ENCODE results near the gene E2F4.

DNA sequence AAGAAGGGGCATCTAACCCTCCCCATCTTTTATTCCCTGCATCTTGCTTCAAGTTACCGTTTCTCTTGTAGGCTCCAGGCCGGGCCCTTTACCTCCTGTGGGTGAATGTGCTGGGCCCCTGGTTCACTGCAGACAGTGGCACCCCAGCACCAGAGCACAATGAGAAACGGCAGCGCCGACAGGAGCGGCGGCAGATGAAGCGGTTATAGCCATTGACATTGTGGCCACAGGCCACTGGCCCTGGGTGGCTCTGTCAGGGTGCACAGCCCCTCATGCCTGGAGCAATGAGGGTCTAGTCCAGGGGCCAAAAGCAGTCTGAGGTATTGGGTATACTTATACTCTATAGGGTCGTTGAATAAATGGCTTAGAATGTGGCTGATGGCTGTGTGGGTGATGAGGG, 37.0 kb downstream of the E2F4 start:
- no peak for TF ChIP-seq TRIM24 (CRISPR knock-in tag; IDR thresholded peaks at IDR 0.05)
- no peak for TF ChIP-seq BHLHE40 (IDR thresholded peaks at IDR 0.05; ENCODE audit: low read length)
- no peak for TF ChIP-seq ZNF605 (CRISPR knock-in tag; IDR thresholded peaks at IDR 0.05)
- no peak for TF ChIP-seq CREB1 (IDR thresholded peaks at IDR 0.05)
- no peak for TF ChIP-seq CREB1 (CRISPR knock-in tag; IDR thresholded peaks at IDR 0.05)
- no peak for TF ChIP-seq ZBTB21 (CRISPR knock-in tag; IDR thresholded peaks at IDR 0.05)
- TF ChIP-seq ZSCAN29 (CRISPR knock-in tag; conservative IDR thresholded peaks at IDR 0.05) = no peak
- TF ChIP-seq, protein P1, sequence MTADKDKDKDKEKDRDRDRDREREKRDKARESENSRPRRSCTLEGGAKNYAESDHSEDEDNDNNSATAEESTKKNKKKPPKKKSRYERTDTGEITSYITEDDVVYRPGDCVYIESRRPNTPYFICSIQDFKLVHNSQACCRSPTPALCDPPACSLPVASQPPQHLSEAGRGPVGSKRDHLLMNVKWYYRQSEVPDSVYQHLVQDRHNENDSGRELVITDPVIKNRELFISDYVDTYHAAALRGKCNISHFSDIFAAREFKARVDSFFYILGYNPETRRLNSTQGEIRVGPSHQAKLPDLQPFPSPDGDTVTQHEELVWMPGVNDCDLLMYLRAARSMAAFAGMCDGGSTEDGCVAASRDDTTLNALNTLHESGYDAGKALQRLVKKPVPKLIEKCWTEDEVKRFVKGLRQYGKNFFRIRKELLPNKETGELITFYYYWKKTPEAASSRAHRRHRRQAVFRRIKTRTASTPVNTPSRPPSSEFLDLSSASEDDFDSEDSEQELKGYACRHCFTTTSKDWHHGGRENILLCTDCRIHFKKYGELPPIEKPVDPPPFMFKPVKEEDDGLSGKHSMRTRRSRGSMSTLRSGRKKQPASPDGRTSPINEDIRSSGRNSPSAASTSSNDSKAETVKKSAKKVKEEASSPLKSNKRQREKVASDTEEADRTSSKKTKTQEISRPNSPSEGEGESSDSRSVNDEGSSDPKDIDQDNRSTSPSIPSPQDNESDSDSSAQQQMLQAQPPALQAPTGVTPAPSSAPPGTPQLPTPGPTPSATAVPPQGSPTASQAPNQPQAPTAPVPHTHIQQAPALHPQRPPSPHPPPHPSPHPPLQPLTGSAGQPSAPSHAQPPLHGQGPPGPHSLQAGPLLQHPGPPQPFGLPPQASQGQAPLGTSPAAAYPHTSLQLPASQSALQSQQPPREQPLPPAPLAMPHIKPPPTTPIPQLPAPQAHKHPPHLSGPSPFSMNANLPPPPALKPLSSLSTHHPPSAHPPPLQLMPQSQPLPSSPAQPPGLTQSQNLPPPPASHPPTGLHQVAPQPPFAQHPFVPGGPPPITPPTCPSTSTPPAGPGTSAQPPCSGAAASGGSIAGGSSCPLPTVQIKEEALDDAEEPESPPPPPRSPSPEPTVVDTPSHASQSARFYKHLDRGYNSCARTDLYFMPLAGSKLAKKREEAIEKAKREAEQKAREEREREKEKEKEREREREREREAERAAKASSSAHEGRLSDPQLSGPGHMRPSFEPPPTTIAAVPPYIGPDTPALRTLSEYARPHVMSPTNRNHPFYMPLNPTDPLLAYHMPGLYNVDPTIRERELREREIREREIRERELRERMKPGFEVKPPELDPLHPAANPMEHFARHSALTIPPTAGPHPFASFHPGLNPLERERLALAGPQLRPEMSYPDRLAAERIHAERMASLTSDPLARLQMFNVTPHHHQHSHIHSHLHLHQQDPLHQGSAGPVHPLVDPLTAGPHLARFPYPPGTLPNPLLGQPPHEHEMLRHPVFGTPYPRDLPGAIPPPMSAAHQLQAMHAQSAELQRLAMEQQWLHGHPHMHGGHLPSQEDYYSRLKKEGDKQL (CRISPR knock-in tag; IDR thresholded peaks at IDR 0.05; ENCODE audit: low read depth) = no peak
- no peak for TF ChIP-seq FOXP1 (IDR thresholded peaks at IDR 0.05)
- TF ChIP-seq FOXP1 (CRISPR knock-in tag; IDR thresholded peaks at IDR 0.05) = no peak
- TF ChIP-seq, protein P2, sequence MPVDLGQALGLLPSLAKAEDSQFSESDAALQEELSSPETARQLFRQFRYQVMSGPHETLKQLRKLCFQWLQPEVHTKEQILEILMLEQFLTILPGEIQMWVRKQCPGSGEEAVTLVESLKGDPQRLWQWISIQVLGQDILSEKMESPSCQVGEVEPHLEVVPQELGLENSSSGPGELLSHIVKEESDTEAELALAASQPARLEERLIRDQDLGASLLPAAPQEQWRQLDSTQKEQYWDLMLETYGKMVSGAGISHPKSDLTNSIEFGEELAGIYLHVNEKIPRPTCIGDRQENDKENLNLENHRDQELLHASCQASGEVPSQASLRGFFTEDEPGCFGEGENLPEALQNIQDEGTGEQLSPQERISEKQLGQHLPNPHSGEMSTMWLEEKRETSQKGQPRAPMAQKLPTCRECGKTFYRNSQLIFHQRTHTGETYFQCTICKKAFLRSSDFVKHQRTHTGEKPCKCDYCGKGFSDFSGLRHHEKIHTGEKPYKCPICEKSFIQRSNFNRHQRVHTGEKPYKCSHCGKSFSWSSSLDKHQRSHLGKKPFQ (CRISPR knock-in tag; IDR thresholded peaks at IDR 0.05; ENCODE audit: insufficient replicate concordance) = no peak
- TF ChIP-seq, protein P3, sequence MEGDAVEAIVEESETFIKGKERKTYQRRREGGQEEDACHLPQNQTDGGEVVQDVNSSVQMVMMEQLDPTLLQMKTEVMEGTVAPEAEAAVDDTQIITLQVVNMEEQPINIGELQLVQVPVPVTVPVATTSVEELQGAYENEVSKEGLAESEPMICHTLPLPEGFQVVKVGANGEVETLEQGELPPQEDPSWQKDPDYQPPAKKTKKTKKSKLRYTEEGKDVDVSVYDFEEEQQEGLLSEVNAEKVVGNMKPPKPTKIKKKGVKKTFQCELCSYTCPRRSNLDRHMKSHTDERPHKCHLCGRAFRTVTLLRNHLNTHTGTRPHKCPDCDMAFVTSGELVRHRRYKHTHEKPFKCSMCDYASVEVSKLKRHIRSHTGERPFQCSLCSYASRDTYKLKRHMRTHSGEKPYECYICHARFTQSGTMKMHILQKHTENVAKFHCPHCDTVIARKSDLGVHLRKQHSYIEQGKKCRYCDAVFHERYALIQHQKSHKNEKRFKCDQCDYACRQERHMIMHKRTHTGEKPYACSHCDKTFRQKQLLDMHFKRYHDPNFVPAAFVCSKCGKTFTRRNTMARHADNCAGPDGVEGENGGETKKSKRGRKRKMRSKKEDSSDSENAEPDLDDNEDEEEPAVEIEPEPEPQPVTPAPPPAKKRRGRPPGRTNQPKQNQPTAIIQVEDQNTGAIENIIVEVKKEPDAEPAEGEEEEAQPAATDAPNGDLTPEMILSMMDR (CRISPR knock-in tag; IDR thresholded peaks at IDR 0.05) = no peak
